PC-3 (cell line): ENCODE measurements around the gene SH3BP5L.

Source experiments
- EZH2 ChIP-seq: fragments of 300-600 bp; sonication (generic); IDR thresholded peaks from one replicate; pipeline ENCODE4 v1.6.1; 2017; ENCODE audit warnings: antibody characterized with exemption, mild to moderate bottlenecking, low read length; ENCODE audit not compliant: unreplicated experiment
- EZH2phosphoT487 ChIP-seq: fragments of 300-600 bp; sonication (generic); IDR thresholded peaks from 2 replicates; pipeline ENCODE4 v1.6.1; 2018; ENCODE audit warnings: mild to moderate bottlenecking, antibody characterized with exemption, low read length, borderline replicate concordance
- TF ChIP-seq, protein P1 (sequence below): fragments of 300-600 bp; sonication (generic); conservative IDR thresholded peaks from 2 replicates; pipeline ENCODE4 v1.5.1; 2017; ENCODE audit warnings: antibody characterized with exemption, low read depth, mild to moderate bottlenecking, low read length

DNA sequence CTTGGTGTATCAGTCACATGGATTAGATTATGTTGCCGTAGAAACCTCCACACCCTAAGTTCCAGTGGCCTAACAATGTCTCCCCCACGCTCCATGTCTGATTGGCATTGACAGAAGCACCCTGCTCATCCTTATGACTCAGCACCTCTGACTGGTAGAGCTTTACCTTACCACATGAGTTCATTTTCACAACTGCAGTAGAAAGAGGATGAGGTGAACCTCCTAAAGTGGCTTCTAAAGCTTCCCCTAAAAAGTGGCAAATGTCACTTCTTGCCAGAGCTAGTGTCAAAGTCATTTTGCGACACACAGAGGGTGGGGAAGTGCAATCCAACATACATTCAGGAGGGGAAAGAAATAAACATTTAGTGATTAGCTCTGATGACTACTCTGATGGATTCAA is 39.6 kb downstream of the SH3BP5L start:
- TF ChIP-seq, protein P1, sequence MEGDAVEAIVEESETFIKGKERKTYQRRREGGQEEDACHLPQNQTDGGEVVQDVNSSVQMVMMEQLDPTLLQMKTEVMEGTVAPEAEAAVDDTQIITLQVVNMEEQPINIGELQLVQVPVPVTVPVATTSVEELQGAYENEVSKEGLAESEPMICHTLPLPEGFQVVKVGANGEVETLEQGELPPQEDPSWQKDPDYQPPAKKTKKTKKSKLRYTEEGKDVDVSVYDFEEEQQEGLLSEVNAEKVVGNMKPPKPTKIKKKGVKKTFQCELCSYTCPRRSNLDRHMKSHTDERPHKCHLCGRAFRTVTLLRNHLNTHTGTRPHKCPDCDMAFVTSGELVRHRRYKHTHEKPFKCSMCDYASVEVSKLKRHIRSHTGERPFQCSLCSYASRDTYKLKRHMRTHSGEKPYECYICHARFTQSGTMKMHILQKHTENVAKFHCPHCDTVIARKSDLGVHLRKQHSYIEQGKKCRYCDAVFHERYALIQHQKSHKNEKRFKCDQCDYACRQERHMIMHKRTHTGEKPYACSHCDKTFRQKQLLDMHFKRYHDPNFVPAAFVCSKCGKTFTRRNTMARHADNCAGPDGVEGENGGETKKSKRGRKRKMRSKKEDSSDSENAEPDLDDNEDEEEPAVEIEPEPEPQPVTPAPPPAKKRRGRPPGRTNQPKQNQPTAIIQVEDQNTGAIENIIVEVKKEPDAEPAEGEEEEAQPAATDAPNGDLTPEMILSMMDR = no peak
- TF ChIP-seq EZH2 (no peak), EZH2phosphoT487 (no peak)
